HEK293T (cell line): ENCODE results near the gene EML5.
A peak's percentile ranks its signal among the peaks of the same experiment; 100 is the strongest.

Experiments used
- CTCF ChIA-PET: fragments of 350-600 bp; formaldehyde crosslinking; extraction: SDS; loops from one replicate; lab custom pipeline; 2021; ENCODE audit warnings: antibody characterized with exemption, inconsistent platforms; lab: Yijun Ruan, JAX
- POLR2A ChIA-PET: fragments of 350-600 bp; formaldehyde crosslinking; extraction: SDS; loops from one replicate; lab custom pipeline; 2020; ENCODE audit warnings: antibody characterized with exemption, inconsistent platforms; lab: Yijun Ruan, JAX
- DNase-seq: peaks from one replicate; pipeline ENCODE4 v3.0.0; 2012; ENCODE audit warnings: mixed read lengths; ENCODE audit errors: extremely low spot score
- ARNT ChIP-seq: fragments of 450-650 bp; IDR thresholded peaks from 2 replicates; pipeline ENCODE4 v1.6.1; 2017; ENCODE audit warnings: mild to moderate bottlenecking
- BHLHE40 ChIP-seq: fragments of 450-650 bp; IDR thresholded peaks from 2 replicates; pipeline ENCODE4 v1.6.1; 2016; ENCODE audit warnings: mild to moderate bottlenecking, moderate library complexity, borderline replicate concordance
- CTBP1 ChIP-seq: fragments of 450-650 bp; IDR thresholded peaks from 2 replicates; pipeline ENCODE4 v1.6.1; 2016; ENCODE audit warnings: borderline replicate concordance
- ELF4 ChIP-seq: fragments of 450-650 bp; IDR thresholded peaks from 2 replicates; pipeline ENCODE4 v1.6.1; 2017; ENCODE audit warnings: antibody characterized with exemption
- FOXA1 ChIP-seq: fragments of 450-650 bp; IDR thresholded peaks from 2 replicates; pipeline ENCODE4 v1.6.1; 2016; ENCODE audit warnings: mild to moderate bottlenecking
- FOXK2 ChIP-seq: fragments of 450-650 bp; IDR thresholded peaks from 2 replicates; pipeline ENCODE4 v1.6.1; 2016; ENCODE audit warnings: mild to moderate bottlenecking
- FOXM1 ChIP-seq: fragments of 450-650 bp; IDR thresholded peaks from 2 replicates; pipeline ENCODE4 v1.6.1; 2017; ENCODE audit warnings: mild to moderate bottlenecking, borderline replicate concordance
- HDGF ChIP-seq: fragments of 450-650 bp; IDR thresholded peaks from 2 replicates; pipeline ENCODE4 v1.6.1; 2017; ENCODE audit warnings: antibody characterized with exemption, borderline replicate concordance
- L3MBTL2 ChIP-seq: fragments of 450-650 bp; conservative IDR thresholded peaks from 2 replicates; pipeline ENCODE4 v1.6.1; 2016; ENCODE audit warnings: mild to moderate bottlenecking
- LEF1 ChIP-seq: fragments of 450-650 bp; IDR thresholded peaks from 2 replicates; pipeline ENCODE4 v1.6.1; 2017; ENCODE audit warnings: mild to moderate bottlenecking, borderline replicate concordance
- NFRKB ChIP-seq: fragments of 450-650 bp; IDR thresholded peaks from 2 replicates; pipeline ENCODE4 v1.6.1; 2016; ENCODE audit warnings: mild to moderate bottlenecking, moderate library complexity
- PKNOX1 ChIP-seq: fragments of 450-650 bp; IDR thresholded peaks from 2 replicates; pipeline ENCODE4 v1.6.1; 2016
- SP1 ChIP-seq: fragments of 450-650 bp; IDR thresholded peaks from 2 replicates; pipeline ENCODE4 v1.6.1; 2017
- SUZ12 ChIP-seq: fragments of 450-650 bp; IDR thresholded peaks from 2 replicates; pipeline ENCODE4 v1.6.1; 2016; ENCODE audit warnings: mild to moderate bottlenecking
- TARDBP ChIP-seq: fragments of 450-650 bp; IDR thresholded peaks from 2 replicates; pipeline ENCODE4 v1.6.1; 2016
- ZNF384 ChIP-seq: fragments of 450-650 bp; IDR thresholded peaks from 2 replicates; pipeline ENCODE4 v1.6.1; 2016

Gene EML5

GRCh38 chr14:88733121-88733520 lies 59.6 kb downstream of the EML5 start:
- no peak for TF ChIP-seq BHLHE40
- DNase-seq, result no peak
- CTCF ChIA-PET, result no interaction called here
- POLR2A ChIA-PET, result no interaction called here

- ChIA-PET POLR2A (interaction anchor here (0.7 kb wide), 1 partner anchor 545 kb away, joined by 3 read pairs; no protein-coding TSS in a partner anchor), CTCF (no interaction called here)
- no peak for TF ChIP-seq ARNT
- no peak for TF ChIP-seq L3MBTL2
- TF ChIP-seq FOXA1, result no peak
- TF ChIP-seq FOXK2, result no peak
- TF ChIP-seq FOXM1, result no peak
- TF ChIP-seq SUZ12, result no peak
- no peak for TF ChIP-seq BHLHE40
- no peak for TF ChIP-seq TARDBP
- TF ChIP-seq HDGF, result no peak
- TF ChIP-seq NFRKB, result no peak
- TF ChIP-seq CTBP1, result no peak
- TF ChIP-seq PKNOX1, result no peak
- DNase-seq, result peak; percentile 15
Observed at GRCh38 chr14:88729159-88729558, 63.6 kb downstream of the EML5 start.

GRCh38 chr14:88727057-88727456 lies 65.7 kb downstream of the EML5 start:
- TF ChIP-seq BHLHE40 (no peak), TARDBP (no peak), FOXM1 (no peak), SUZ12 (no peak), NFRKB (no peak), LEF1 (no peak), SP1 (no peak), HDGF (no peak), L3MBTL2 (no peak), PKNOX1 (no peak), ELF4 (no peak), FOXK2 (no peak), CTBP1 (no peak), ZNF384 (no peak), FOXA1 (no peak), ARNT (no peak)
- DNase-seq, result no peak
- POLR2A ChIA-PET, result no interaction called here
- CTCF ChIA-PET, result no interaction called here

- ChIA-PET CTCF (interaction anchor here (0.8 kb wide), 1 partner anchor 37 kb away, joined by 3 read pairs; no protein-coding TSS in a partner anchor), POLR2A (no interaction called here)
- DNase-seq, result no peak
- TF ChIP-seq FOXA1 (no peak), FOXM1 (no peak), BHLHE40 (no peak), NFRKB (no peak), ZNF384 (no peak), ELF4 (no peak), PKNOX1 (no peak), LEF1 (no peak), TARDBP (no peak), ARNT (no peak), SUZ12 (no peak), FOXK2 (no peak), CTBP1 (no peak), SP1 (no peak)
Observed at GRCh38 chr14:88710709-88711108, 82.0 kb downstream of the EML5 start.

- no peak for DNase-seq
- POLR2A ChIA-PET, result no interaction called here
- CTCF ChIA-PET, result no interaction called here
- TF ChIP-seq BHLHE40, result no peak
- no peak for TF ChIP-seq FOXA1
- TF ChIP-seq FOXK2, result no peak
- TF ChIP-seq ELF4, result no peak
- no peak for TF ChIP-seq FOXM1
- no peak for TF ChIP-seq SP1
- TF ChIP-seq LEF1, result no peak
- TF ChIP-seq SUZ12, result no peak
- no peak for TF ChIP-seq HDGF
- no peak for TF ChIP-seq ARNT
- TF ChIP-seq ZNF384, result no peak
- TF ChIP-seq PKNOX1, result no peak
- TF ChIP-seq NFRKB, result no peak
- no peak for TF ChIP-seq TARDBP
- TF ChIP-seq L3MBTL2, result no peak
- no peak for TF ChIP-seq CTBP1
Observed at GRCh38 chr14:88707088-88707487, 85.7 kb downstream of the EML5 start.

GRCh38 chr14:88706425-88706824 lies 86.3 kb downstream of the EML5 start:
- ChIA-PET CTCF (no interaction called here), POLR2A (no interaction called here)
- no peak for DNase-seq
- no peak for TF ChIP-seq L3MBTL2
- no peak for TF ChIP-seq FOXM1
- no peak for TF ChIP-seq FOXK2
- no peak for TF ChIP-seq LEF1
- TF ChIP-seq TARDBP, result no peak
- no peak for TF ChIP-seq SUZ12
